NCI-H146 treated with DMSO at 0.1 percent for 48 hours (cell line): ENCODE data around the gene TMEM11.
A peak's percentile ranks its signal among the peaks of the same experiment; 100 is the strongest.
"Not testable (repeated sequence)": the region's sequence is repeated elsewhere in the genome, so short reads cannot be mapped to it uniquely, and the experiment has no call there.

Source experiments
- DNase-seq: peaks from one replicate; lab custom pipeline; 2025; ENCODE audit not compliant: unreplicated experiment; lab: John Stamatoyannopoulos, UW

TMEM11 gene

GRCh38 chr17:21242780-21243515 is 29.0 kb upstream of the TMEM11 start:
- no peak for DNase-seq

GRCh38 chr17:21242026-21242697 is 28.2 kb upstream of the TMEM11 start:
- no peak for DNase-seq

- DNase-seq: no peak
Measured at GRCh38 chr17:21241564-21241963, 27.6 kb upstream of the TMEM11 start.

- no peak for DNase-seq
Measured at GRCh38 chr17:21240369-21241055, 26.6 kb upstream of the TMEM11 start.

- DNase-seq: no peak
Measured at GRCh38 chr17:21239680-21240368, 25.9 kb upstream of the TMEM11 start.

- no peak for DNase-seq
Measured at GRCh38 chr17:21235921-21236320, 22.0 kb upstream of the TMEM11 start.

GRCh38 chr17:21233581-21234347 is 19.8 kb upstream of the TMEM11 start:
- DNase-seq: no peak

- DNase-seq: no peak
Measured at GRCh38 chr17:21232033-21232749, 18.2 kb upstream of the TMEM11 start.

- no peak for DNase-seq
Measured at GRCh38 chr17:21231533-21231932, 17.6 kb upstream of the TMEM11 start.

- DNase-seq: no peak
Measured at GRCh38 chr17:21228845-21229244, 14.9 kb upstream of the TMEM11 start.

GRCh38 chr17:21228111-21228510 is 14.2 kb upstream of the TMEM11 start:
- DNase-seq: no peak

GRCh38 chr17:21227277-21227676 is 13.3 kb upstream of the TMEM11 start:
- DNase-seq: not testable (repeated sequence)

GRCh38 chr17:21223086-21223485 is 9.1 kb upstream of the TMEM11 start:
- no peak for DNase-seq

- no peak for DNase-seq
Measured at GRCh38 chr17:21218831-21219380, 4.9 kb upstream of the TMEM11 start.

GRCh38 chr17:21218101-21218500 is 4.1 kb upstream of the TMEM11 start:
- no peak for DNase-seq

GRCh38 chr17:21217346-21217745 is 3.4 kb upstream of the TMEM11 start:
- no peak for DNase-seq

- DNase-seq: no peak
Measured at GRCh38 chr17:21215935-21216334, 2.0 kb upstream of the TMEM11 start.

GRCh38 chr17:21214777-21215541 is 998 bp upstream of the TMEM11 start:
- peak; percentile 54 for DNase-seq

GRCh38 chr17:21213638-21214014 is 335 bp downstream of the TMEM11 start:
- DNase-seq: peak; percentile 45
